Measurements from ENCODE around the gene DNAAF9.
A peak's percentile ranks its signal among the peaks of the same experiment; 100 is the strongest.
"Not testable (repeated sequence)": the region's sequence is repeated elsewhere in the genome, so short reads cannot be mapped to it uniquely, and the experiment has no call there.

DNAAF9 gene

GRCh38 chr20:3407040-3407770, at the start of gene DNAAF9:
DNAAF9 (minus strand) TSS chr20:3407669; CDS start chr20:3407557, 112 bp downstream.
- peak in 1 of 2 experiments; percentile 74 for DNase-seq

GRCh38 chr20:3456648-3457047, 49.2 kb upstream of the DNAAF9 start:
- DNase-seq = no peak

GRCh38 chr20:3454831-3455230, 47.4 kb upstream of the DNAAF9 start:
- DNase-seq = no peak

GRCh38 chr20:3452690-3453089, 45.2 kb upstream of the DNAAF9 start:
- no peak for DNase-seq

GRCh38 chr20:3452136-3452535, 44.7 kb upstream of the DNAAF9 start:
- no peak for DNase-seq

- DNase-seq = no peak
These were observed 41.9 kb upstream of the DNAAF9 start for GRCh38 chr20:3449319-3449718.

- no peak for DNase-seq
These were observed 39.9 kb upstream of the DNAAF9 start for GRCh38 chr20:3447321-3447720.

GRCh38 chr20:3446779-3447178, 39.3 kb upstream of the DNAAF9 start:
- no peak for DNase-seq

- DNase-seq = no peak
These were observed 29.6 kb upstream of the DNAAF9 start for GRCh38 chr20:3436864-3437574.

- no peak for DNase-seq
These were observed 26.8 kb upstream of the DNAAF9 start for GRCh38 chr20:3434232-3434631.

- DNase-seq = no peak
These were observed 26.3 kb upstream of the DNAAF9 start for GRCh38 chr20:3433744-3434143.

- DNase-seq = no peak
These were observed 25.4 kb upstream of the DNAAF9 start for GRCh38 chr20:3432844-3433243.

- no peak for DNase-seq
These were observed 23.6 kb upstream of the DNAAF9 start for GRCh38 chr20:3431109-3431508.

GRCh38 chr20:3430376-3431069, 23.1 kb upstream of the DNAAF9 start:
- DNase-seq = no peak

GRCh38 chr20:3426766-3427165, 19.3 kb upstream of the DNAAF9 start:
- DNase-seq = not testable (repeated sequence)

GRCh38 chr20:3423126-3423525, 15.7 kb upstream of the DNAAF9 start:
- no peak for DNase-seq

- DNase-seq = no peak
These were observed 14.5 kb upstream of the DNAAF9 start for GRCh38 chr20:3421985-3422384.

GRCh38 chr20:3420211-3420707, 12.8 kb upstream of the DNAAF9 start:
- DNase-seq = no peak

- not testable (repeated sequence) for DNase-seq
These were observed 10.7 kb upstream of the DNAAF9 start for GRCh38 chr20:3418161-3418560.

GRCh38 chr20:3414122-3414521, 6.7 kb upstream of the DNAAF9 start:
- DNase-seq = no peak

- no peak for DNase-seq
These were observed 6.0 kb upstream of the DNAAF9 start for GRCh38 chr20:3413393-3413889.

- DNase-seq = no peak
These were observed 5.3 kb upstream of the DNAAF9 start for GRCh38 chr20:3412600-3413392.

- DNase-seq = no peak
These were observed 3.0 kb upstream of the DNAAF9 start for GRCh38 chr20:3410464-3410863.
